Measurements from ENCODE around the gene PCED1B. TPM values are rescaled to one million over a fixed set of nuclear protein-coding genes. Genes with fewer than 3 reads are reported as not detected.

Gene PCED1B
- total RNA-seq, 1 experiment from 2014 or later = 3.3 TPM

DNA sequence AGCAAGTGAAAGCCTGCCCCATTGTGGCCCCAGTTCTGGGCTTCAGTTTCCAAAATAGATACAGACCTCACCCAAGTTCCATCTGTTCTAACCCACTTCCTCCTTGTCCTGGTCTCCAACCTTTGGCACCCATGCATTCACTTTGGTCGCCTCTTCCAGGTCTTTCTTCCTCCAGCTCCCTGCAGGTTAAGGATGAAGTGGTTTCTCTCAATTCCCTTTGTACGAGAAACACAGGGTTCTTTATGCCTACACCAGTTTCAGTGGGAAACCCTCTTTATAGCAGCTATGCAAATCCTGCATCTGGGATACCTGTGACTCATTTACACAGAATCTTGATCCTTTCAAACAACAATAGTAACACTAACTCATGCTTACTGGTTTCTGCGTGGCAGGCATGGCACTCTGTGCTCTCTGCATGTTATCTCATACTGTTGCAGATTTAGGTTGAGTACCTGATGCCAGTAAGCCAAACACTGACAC, 110.9 kb downstream of the PCED1B start:
- Histone ChIP-seq H4K91ac (ENCODE audit: insufficient read length, low read depth, low read length) (no peak overlapping the region), H3K4ac (ENCODE audit: low read depth, low read length) (no peak overlapping the region), H4K20me1 (ENCODE audit: control insufficient read depth, insufficient read depth, insufficient read length) (no peaks in the 10 kb centered on the region), H3K4me2 (ENCODE audit: insufficient read depth, insufficient read length, low read length) (no peak overlapping the region), H3K18ac (ENCODE audit: insufficient read length, low read depth, low read length) (no peak overlapping the region), H4K5ac (ENCODE audit: insufficient read length, low read depth, low read length) (no peak overlapping the region), H3K9ac (ENCODE audit: extremely low read depth, insufficient read length, low read length) (no peak overlapping the region), H3K9me3 (ENCODE audit: control insufficient read depth, low read depth, low read length) (no peaks in the 10 kb centered on the region), H2BK5ac (ENCODE audit: insufficient read length, low read length) (no peak overlapping the region), H3K4me1 (ENCODE audit: insufficient read depth, low read length) (peaks cover 7% of the 10 kb centered on the region; the same call in 1 of the 2 replicates), H3K79me1 (ENCODE audit: insufficient read depth, low read depth, low read length, poor library complexity, severe bottlenecking) (no peaks in the 10 kb centered on the region), H3T11ph (ENCODE audit: low read length) (no peak overlapping the region), H3K23me2 (ENCODE audit: insufficient read length, low read depth, low read length, poor library complexity, severe bottlenecking) (no peaks in the 10 kb centered on the region), H2BK20ac (ENCODE audit: low read depth, low read length, poor library complexity, severe bottlenecking) (no peak overlapping the region), H2AK5ac (ENCODE audit: insufficient read length, low read length) (no peak overlapping the region), H3K14ac (ENCODE audit: insufficient read depth, low read length) (no peak overlapping the region), H3K79me2 (ENCODE audit: insufficient read depth, low read length) (no peaks in the 10 kb centered on the region), H2BK120ac (ENCODE audit: low read depth, low read length, poor library complexity, severe bottlenecking) (no peak overlapping the region), H4K8ac (replicated peaks; ENCODE audit: insufficient read length, low read depth, low read length) (no peak overlapping the region), H2BK12ac (ENCODE audit: insufficient read length, low read depth, low read length) (no peak overlapping the region), H3K27me3 (ENCODE audit: insufficient read depth, low read length) (no peaks in the 10 kb centered on the region), H2BK15ac (ENCODE audit: low read depth, low read length) (no peak overlapping the region), H3K56ac (ENCODE audit: insufficient read length, low read depth, low read length) (no peak overlapping the region), H3K27ac (ENCODE audit: insufficient read length, low read depth, low read length) (no peak overlapping the region), H2AFZ (ENCODE audit: low read length) (no peak overlapping the region), H3K23ac (ENCODE audit: insufficient read length, low read depth, low read length) (no peak overlapping the region)
- Mint-ChIP-seq H3K9me3 (no peaks in the 10 kb centered on the region), H3K27me3 (ENCODE audit: low read depth) (no peaks in the 10 kb centered on the region; the same call in 1 of the 2 replicates), H3K36me3 (ENCODE audit: insufficient read depth in 1 of 3, low read depth in 3 of 3) (no peaks in the 10 kb centered on the region), H3K4me3 (no peak overlapping the region), H3K27ac (peak overlapping the region in 2 of 3 experiments; percentile 45 to 78; a peak in 4 of 7 replicates), H3K4me1 (peaks cover 48 to 49% of the 10 kb centered on the region in 2 experiments)
- TF ChIP-seq, protein P1, sequence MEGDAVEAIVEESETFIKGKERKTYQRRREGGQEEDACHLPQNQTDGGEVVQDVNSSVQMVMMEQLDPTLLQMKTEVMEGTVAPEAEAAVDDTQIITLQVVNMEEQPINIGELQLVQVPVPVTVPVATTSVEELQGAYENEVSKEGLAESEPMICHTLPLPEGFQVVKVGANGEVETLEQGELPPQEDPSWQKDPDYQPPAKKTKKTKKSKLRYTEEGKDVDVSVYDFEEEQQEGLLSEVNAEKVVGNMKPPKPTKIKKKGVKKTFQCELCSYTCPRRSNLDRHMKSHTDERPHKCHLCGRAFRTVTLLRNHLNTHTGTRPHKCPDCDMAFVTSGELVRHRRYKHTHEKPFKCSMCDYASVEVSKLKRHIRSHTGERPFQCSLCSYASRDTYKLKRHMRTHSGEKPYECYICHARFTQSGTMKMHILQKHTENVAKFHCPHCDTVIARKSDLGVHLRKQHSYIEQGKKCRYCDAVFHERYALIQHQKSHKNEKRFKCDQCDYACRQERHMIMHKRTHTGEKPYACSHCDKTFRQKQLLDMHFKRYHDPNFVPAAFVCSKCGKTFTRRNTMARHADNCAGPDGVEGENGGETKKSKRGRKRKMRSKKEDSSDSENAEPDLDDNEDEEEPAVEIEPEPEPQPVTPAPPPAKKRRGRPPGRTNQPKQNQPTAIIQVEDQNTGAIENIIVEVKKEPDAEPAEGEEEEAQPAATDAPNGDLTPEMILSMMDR (conservative IDR thresholded peaks at IDR 0.05) = no peak
- DNase-seq = no peak
- WGBS (ENCODE audit: extremely low coverage, insufficient read length, low lambda C conversion rate) = no CpG with 5 or more reads among the region's 3 CpGs
